GM12874 (cell line): ENCODE results near the gene NHS.

Experiments
- TF ChIP-seq, protein P1 (sequence below): IDR thresholded peaks from 2 replicates; pipeline ENCODE4 v1.5.1; 2011; ENCODE audit warnings: low read depth, mild to moderate bottlenecking, control low read depth, low read length, moderate library complexity; ENCODE audit not compliant: insufficient read depth

Gene NHS

DNA sequence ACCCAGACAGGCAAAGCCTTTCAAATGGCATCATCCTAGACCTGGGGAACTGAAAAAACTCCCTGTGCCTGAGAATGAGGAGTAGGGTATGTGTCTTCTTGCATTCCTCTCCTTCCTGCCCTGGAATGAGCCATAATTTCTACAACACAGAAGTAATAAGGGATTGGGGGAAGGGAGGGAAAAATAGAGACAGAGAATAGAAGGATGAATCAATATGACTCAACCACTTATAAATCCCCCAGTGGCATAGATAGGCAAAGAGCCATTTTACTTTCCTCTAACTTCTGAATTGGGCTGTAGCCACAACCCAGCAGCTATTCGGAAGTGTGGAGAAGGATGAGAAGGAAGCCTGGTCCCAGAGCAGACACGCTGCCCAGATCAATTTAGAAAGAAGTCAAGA lies 99.9 kb downstream of the NHS start:
- TF ChIP-seq, protein P1, sequence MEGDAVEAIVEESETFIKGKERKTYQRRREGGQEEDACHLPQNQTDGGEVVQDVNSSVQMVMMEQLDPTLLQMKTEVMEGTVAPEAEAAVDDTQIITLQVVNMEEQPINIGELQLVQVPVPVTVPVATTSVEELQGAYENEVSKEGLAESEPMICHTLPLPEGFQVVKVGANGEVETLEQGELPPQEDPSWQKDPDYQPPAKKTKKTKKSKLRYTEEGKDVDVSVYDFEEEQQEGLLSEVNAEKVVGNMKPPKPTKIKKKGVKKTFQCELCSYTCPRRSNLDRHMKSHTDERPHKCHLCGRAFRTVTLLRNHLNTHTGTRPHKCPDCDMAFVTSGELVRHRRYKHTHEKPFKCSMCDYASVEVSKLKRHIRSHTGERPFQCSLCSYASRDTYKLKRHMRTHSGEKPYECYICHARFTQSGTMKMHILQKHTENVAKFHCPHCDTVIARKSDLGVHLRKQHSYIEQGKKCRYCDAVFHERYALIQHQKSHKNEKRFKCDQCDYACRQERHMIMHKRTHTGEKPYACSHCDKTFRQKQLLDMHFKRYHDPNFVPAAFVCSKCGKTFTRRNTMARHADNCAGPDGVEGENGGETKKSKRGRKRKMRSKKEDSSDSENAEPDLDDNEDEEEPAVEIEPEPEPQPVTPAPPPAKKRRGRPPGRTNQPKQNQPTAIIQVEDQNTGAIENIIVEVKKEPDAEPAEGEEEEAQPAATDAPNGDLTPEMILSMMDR, result no peak

DNA sequence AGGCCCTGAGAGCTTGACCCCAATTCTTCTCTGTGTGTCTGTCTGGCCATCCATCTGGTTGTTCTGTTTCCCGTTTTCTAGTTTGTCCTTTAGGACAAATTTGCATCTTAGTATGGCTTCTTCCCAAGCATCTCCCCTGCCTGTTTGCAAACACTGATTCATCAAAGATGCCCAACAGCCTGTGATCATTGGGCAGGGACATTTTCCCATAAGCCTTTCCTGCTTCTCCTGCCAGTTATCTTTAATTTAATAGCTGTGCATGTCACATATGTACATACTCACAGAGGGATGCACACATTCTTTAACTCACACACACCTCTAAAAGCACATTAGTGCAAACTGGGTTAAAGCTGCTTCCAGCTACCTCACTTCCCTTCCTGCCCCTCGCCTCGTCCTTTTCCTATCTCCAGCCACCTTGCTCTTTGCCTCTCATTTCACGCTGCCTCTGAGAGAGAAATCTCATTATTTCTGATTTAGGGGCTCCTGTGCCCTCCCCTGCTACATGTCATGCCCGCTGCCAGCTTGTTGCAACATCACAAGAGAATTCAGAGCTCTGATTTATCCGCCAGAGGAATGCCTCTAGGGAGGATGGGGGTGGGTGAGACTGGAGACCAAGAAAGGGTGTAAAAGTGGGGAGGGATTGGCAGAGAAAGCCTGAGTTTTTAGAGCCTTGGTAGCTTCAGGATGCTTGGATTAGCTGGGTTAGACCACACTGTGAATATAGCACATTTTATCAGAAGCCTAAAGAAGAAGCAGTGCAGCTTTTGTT lies 100.6 kb downstream of the NHS start:
- TF ChIP-seq, protein P1, result no peak

DNA sequence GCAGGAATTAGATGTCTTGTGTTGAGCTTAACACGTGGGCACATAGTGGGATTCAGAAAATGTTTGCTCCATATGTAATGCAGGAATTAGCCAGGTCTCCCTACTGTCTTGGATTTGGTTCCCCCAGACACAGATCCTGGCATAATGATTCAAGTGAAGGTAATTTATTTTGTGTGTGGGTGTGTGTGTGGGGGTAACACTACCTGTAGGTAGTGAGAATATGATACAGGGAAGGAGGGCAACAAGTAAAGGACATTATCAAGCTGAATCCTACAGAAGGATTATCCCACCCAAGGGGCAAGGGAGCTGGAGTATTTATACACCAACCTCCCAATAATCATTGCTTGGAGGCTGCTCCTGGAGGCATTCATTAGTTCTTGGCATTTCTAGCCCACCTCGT lies 101.4 kb downstream of the NHS start:
- TF ChIP-seq, protein P1, result no peak

DNA sequence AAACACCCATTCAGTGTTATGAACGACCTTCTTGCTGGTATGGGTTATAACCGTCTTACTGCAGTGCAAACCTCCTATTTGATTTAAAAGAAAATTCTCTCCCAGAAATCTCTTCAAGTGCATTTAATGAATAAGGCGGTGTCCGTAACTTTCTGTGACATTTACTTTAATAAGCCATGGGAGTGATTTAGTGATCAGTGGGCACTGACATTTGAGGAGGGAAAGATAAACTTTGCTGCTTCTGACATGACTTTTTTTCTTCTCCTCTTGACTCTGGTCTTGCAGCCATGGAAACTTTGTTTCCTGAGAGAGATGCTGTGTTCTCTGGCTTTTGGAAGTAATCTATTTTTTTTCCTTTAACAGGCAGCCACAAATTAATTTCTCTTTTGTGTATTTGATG lies 106.1 kb downstream of the NHS start:
- TF ChIP-seq, protein P1, result no peak

DNA sequence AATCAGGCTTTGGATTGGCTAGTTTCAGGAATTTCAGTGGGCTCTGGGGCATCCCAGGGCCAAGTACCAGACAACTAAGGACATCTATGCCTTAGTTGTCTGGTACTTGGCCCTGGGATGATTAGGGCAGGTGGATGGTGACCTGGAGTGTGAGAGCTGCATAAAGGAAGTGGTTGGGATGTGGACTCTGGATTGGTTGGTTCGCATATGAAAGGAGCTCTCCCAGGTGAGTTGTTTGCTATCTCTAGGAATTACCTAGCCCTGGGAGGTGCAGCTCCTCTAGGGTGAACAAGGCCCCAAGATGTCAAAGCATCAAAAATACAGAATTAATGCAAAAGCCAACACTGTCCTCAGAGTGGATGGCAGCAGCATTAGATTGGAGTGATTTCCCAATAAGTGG lies 109.6 kb downstream of the NHS start:
- TF ChIP-seq, protein P1, result no peak

DNA sequence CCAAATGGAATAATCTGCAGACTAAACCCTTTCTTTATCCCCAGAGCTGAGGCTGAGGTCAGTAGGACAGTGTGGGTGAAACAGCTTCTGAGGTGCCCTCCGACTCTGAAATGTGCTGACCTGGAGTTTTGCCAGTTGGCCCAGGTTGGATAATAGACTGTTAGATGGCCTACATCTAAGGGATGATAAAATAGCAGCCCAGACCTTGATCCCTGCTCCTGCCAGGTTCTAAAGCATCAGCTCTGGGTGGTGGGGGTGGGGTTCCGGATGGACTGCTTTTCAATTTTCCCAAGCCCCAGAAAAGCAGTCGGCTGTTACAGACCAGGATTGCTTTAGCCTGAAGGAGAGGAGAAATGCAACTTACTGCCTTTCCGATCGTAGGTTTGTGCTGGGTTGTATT lies 110.4 kb downstream of the NHS start:
- TF ChIP-seq, protein P1, result no peak

DNA sequence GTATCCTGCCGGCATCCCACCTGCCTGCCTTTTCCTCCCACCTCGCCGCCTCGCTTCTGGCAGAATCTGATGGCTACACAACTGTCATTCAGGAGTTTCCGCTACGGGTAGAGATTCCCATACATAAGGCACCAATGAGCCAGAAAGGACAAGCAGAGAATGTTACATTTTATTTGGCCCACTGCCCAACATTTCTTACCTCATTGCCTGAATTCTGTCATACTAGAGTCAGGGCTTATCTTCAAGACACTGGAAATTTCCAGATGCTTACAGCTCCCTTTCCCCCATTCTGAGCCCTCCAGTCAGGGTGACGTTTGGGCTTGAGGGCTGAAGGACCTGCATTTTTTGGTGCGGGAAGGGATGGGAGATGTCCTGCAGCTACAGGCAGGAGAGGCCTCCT lies 113.0 kb downstream of the NHS start:
- TF ChIP-seq, protein P1, result no peak
